Gastroesophageal sphincter (tissue), 3 donors: ENCODE results near the gene MFNG.

ENCODE experiments used
- EP300 ChIP-seq: sonication (generic); formaldehyde crosslinking; IDR thresholded peaks from one replicate; pipeline ENCODE4 v1.6.1; 2017; ENCODE audit warnings: antibody characterized with exemption, mild to moderate bottlenecking
- TF ChIP-seq, protein P1 (sequence below), 4 experiments: fragments of 200-600 bp in 2 of 4; fragments of 450-650 bp in 2 of 4; sonication (generic) in 1 of 4; IDR thresholded peaks; one replicate each; pipeline ENCODE4 v1.5.1; 2017 to 2019; ENCODE audit warnings: antibody characterized with exemption in 4 of 4, mild to moderate bottlenecking in 2 of 4, moderate library complexity in 2 of 4

DNA sequence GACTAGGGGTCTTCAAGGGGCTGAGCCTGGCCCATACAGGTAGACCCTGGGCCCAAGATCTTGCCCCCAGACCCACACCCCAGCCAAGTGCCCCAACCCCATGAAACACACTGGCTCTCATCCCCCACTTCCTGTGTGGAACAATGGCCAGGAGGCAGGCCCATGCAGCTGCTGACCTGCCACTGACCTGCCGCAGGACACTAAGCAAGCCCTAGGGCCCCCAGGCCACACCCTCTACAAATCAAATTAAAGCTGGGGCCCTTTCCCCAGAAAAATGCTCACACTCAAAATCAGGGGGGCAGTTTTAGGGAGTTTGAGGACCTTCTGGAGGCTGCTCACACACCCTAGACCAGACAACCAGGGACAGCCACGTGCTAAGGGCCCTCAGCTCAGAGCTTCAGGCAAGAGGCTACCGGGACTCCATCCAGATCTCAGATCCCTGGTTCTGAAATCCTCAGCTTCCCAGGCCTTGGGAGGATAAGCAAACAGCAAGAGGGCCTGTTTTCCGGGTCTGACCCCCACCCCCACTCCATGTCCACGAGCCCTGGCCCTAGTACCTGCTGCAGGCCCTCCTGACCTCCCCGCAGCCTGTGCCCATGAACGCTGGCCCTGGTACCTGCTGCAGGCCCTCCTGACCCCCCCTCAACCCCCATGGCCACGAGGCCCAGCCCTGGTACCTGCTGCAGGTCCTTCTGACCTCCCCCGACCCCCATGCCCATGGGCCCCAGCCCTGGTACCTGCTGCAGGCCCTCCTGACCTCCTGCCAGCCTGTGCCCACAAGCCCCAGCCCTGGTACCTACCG lies 23.1 kb upstream of the MFNG start:
- TF ChIP-seq, protein P1, sequence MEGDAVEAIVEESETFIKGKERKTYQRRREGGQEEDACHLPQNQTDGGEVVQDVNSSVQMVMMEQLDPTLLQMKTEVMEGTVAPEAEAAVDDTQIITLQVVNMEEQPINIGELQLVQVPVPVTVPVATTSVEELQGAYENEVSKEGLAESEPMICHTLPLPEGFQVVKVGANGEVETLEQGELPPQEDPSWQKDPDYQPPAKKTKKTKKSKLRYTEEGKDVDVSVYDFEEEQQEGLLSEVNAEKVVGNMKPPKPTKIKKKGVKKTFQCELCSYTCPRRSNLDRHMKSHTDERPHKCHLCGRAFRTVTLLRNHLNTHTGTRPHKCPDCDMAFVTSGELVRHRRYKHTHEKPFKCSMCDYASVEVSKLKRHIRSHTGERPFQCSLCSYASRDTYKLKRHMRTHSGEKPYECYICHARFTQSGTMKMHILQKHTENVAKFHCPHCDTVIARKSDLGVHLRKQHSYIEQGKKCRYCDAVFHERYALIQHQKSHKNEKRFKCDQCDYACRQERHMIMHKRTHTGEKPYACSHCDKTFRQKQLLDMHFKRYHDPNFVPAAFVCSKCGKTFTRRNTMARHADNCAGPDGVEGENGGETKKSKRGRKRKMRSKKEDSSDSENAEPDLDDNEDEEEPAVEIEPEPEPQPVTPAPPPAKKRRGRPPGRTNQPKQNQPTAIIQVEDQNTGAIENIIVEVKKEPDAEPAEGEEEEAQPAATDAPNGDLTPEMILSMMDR (IDR thresholded peaks at IDR 0.05): no peak
- no peak for TF ChIP-seq EP300
